ENCODE results near the gene QRICH1. TPM values are rescaled to one million over a fixed set of nuclear protein-coding genes. Genes with fewer than 3 reads are reported as not detected.

QRICH1 gene
- polyA plus RNA-seq, 1 of the 3 experiments (the other 2 are of a cell fraction): 58.5 TPM

GRCh38 chr3:49079270-49079669 lies 14.6 kb downstream of the QRICH1 start:
- H3K27me3 ChIP-seq (ENCODE audit: insufficient read depth): no peaks in the 10 kb centered on the region
- no peak for DNase-seq
- H3K27ac ChIP-seq (ENCODE audit: low read depth in 2 of 2, low read length in 1 of 2): no peak overlapping the region
- H3K9me2 ChIP-seq: no peaks in the 10 kb centered on the region
- peaks cover 19 to 40% of the 10 kb centered on the region in 2 experiments for H3K36me3 ChIP-seq (replicated peaks in 1 of 2; ENCODE audit: control insufficient read depth in 1 of 2, insufficient read depth in 2 of 2, low read length in 1 of 2)
- TF ChIP-seq TAF1 (IDR thresholded peaks at IDR 0.05; ENCODE audit: borderline replicate concordance, low read depth, low read length): no peak
- TF ChIP-seq GABPA (IDR thresholded peaks at IDR 0.05; ENCODE audit: low read depth): no peak
- TF ChIP-seq RAD21 (IDR thresholded peaks at IDR 0.05; ENCODE audit: low read length): no peak
- TF ChIP-seq, protein P1, sequence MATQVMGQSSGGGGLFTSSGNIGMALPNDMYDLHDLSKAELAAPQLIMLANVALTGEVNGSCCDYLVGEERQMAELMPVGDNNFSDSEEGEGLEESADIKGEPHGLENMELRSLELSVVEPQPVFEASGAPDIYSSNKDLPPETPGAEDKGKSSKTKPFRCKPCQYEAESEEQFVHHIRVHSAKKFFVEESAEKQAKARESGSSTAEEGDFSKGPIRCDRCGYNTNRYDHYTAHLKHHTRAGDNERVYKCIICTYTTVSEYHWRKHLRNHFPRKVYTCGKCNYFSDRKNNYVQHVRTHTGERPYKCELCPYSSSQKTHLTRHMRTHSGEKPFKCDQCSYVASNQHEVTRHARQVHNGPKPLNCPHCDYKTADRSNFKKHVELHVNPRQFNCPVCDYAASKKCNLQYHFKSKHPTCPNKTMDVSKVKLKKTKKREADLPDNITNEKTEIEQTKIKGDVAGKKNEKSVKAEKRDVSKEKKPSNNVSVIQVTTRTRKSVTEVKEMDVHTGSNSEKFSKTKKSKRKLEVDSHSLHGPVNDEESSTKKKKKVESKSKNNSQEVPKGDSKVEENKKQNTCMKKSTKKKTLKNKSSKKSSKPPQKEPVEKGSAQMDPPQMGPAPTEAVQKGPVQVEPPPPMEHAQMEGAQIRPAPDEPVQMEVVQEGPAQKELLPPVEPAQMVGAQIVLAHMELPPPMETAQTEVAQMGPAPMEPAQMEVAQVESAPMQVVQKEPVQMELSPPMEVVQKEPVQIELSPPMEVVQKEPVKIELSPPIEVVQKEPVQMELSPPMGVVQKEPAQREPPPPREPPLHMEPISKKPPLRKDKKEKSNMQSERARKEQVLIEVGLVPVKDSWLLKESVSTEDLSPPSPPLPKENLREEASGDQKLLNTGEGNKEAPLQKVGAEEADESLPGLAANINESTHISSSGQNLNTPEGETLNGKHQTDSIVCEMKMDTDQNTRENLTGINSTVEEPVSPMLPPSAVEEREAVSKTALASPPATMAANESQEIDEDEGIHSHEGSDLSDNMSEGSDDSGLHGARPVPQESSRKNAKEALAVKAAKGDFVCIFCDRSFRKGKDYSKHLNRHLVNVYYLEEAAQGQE (IDR thresholded peaks at IDR 0.05; ENCODE audit: low read depth, low read length): no peak
- TF ChIP-seq EZH2phosphoT487 (IDR thresholded peaks at IDR 0.05; ENCODE audit: borderline replicate concordance, low read depth): no peak
- TF ChIP-seq, protein P2, sequence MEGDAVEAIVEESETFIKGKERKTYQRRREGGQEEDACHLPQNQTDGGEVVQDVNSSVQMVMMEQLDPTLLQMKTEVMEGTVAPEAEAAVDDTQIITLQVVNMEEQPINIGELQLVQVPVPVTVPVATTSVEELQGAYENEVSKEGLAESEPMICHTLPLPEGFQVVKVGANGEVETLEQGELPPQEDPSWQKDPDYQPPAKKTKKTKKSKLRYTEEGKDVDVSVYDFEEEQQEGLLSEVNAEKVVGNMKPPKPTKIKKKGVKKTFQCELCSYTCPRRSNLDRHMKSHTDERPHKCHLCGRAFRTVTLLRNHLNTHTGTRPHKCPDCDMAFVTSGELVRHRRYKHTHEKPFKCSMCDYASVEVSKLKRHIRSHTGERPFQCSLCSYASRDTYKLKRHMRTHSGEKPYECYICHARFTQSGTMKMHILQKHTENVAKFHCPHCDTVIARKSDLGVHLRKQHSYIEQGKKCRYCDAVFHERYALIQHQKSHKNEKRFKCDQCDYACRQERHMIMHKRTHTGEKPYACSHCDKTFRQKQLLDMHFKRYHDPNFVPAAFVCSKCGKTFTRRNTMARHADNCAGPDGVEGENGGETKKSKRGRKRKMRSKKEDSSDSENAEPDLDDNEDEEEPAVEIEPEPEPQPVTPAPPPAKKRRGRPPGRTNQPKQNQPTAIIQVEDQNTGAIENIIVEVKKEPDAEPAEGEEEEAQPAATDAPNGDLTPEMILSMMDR (IDR thresholded peaks at IDR 0.05): no peak
- no peak for TF ChIP-seq SIN3A (IDR thresholded peaks at IDR 0.05; ENCODE audit: borderline replicate concordance, low read depth, low read length)
- TF ChIP-seq RCOR1 (IDR thresholded peaks at IDR 0.05; ENCODE audit: low read length): no peak
- TF ChIP-seq, protein P3, sequence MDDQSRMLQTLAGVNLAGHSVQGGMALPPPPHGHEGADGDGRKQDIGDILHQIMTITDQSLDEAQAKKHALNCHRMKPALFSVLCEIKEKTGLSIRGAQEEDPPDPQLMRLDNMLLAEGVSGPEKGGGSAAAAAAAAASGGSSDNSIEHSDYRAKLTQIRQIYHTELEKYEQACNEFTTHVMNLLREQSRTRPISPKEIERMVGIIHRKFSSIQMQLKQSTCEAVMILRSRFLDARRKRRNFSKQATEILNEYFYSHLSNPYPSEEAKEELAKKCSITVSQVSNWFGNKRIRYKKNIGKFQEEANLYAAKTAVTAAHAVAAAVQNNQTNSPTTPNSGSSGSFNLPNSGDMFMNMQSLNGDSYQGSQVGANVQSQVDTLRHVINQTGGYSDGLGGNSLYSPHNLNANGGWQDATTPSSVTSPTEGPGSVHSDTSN (IDR thresholded peaks at IDR 0.05): no peak
- TF ChIP-seq GATA2 (CRISPR knock-in tag; IDR thresholded peaks at IDR 0.05): no peak
- no peak for TF ChIP-seq JUND (IDR thresholded peaks at IDR 0.05)
- no peak for TF ChIP-seq TEAD4 (IDR thresholded peaks at IDR 0.05; ENCODE audit: borderline replicate concordance, insufficient read depth)
- TF ChIP-seq FOXJ3 (CRISPR knock-in tag; IDR thresholded peaks at IDR 0.05): no peak
- TF ChIP-seq ZBTB33 (IDR thresholded peaks at IDR 0.05; ENCODE audit: borderline replicate concordance, low read depth): no peak
- no peak overlapping the region for H3K4me3 ChIP-seq (ENCODE audit: low read depth in 2 of 2, low read length in 1 of 2)
- peaks cover 51% of the 10 kb centered on the region for H4K20me1 ChIP-seq (ENCODE audit: insufficient read depth)
- no peak overlapping the region for H3K4me2 ChIP-seq
- 99% methylated on average over 2 of the region's 2 CpGs for WGBS (ENCODE audit: low lambda C conversion rate)
- no peak overlapping the region for H3K9ac ChIP-seq
- H3K4me1 ChIP-seq (ENCODE audit: control insufficient read depth in 1 of 2, insufficient read depth in 2 of 2, low read depth in 1 of 2, low read length in 1 of 2): no peaks in the 10 kb centered on the region; a peak in 1 of 4 replicates
- no peaks in the 10 kb centered on the region for H3F3A ChIP-seq (replicated peaks; ENCODE audit: insufficient read depth)
- no peak overlapping the region for H2AFZ ChIP-seq (ENCODE audit: low read depth)
- ChIA-PET CTCF (interaction anchor here (0.8 kb wide), 1 partner anchor 54 kb away, joined by 3 read pairs; no protein-coding TSS in a partner anchor), POLR2A (no interaction called here)
- H3K79me2 ChIP-seq (ENCODE audit: insufficient read depth): peaks cover 98% of the 10 kb centered on the region
- H3K9me3 ChIP-seq: no peaks in the 10 kb centered on the region

Data from SK-N-SH (cell line).